Keratinocyte (primary cell): ENCODE results near the gene SYF2.
"Not testable (repeated sequence)": the region's sequence is repeated elsewhere in the genome, so short reads cannot be mapped to it uniquely, and the experiment has no call there.

ENCODE experiments used
- EZH2 ChIP-seq: IDR thresholded peaks from one replicate; pipeline ENCODE4 v1.6.1; 2012; ENCODE audit warnings: inconsistent platforms, mild to moderate bottlenecking, low read length, moderate library complexity
- TF ChIP-seq, protein P1 (sequence below), 3 experiments: IDR thresholded peaks in 1 of 3; conservative IDR thresholded peaks in 1 of 3; optimal IDR thresholded peaks in 1 of 3; 2 replicates in 2 of 3; 3 replicates in 1 of 3; pipeline versions ENCODE3 to v1.5.1; 2011; ENCODE audit warnings: low read length in 3 of 3, mild to moderate bottlenecking in 3 of 3, moderate library complexity in 2 of 3, control low read depth in 1 of 3, inconsistent platforms in 1 of 3; ENCODE audit not compliant: insufficient read depth in 2 of 3; ENCODE audit errors: extremely low read depth in 1 of 3

DNA sequence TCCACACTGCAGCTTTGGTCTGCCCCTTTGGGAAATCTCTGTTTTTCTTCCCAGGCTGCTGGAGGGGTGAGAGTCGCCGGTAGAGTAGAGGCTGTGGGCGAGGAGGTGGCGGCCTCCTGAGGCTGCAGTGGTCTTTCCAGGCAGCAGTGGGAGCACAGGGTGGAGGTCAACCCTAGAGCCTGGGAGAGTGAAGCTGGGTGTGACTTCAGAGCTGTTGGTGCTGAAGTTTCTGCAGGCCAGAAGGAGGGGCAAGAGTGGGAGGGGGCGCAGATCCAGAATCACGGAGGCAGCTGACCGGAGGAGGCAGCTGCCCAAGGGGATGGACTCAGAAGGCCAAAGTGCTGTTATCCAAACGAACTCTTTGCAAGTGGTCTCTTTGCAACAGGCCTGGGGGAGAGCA, 46.5 kb upstream of the SYF2 start:
- TF ChIP-seq, protein P1, sequence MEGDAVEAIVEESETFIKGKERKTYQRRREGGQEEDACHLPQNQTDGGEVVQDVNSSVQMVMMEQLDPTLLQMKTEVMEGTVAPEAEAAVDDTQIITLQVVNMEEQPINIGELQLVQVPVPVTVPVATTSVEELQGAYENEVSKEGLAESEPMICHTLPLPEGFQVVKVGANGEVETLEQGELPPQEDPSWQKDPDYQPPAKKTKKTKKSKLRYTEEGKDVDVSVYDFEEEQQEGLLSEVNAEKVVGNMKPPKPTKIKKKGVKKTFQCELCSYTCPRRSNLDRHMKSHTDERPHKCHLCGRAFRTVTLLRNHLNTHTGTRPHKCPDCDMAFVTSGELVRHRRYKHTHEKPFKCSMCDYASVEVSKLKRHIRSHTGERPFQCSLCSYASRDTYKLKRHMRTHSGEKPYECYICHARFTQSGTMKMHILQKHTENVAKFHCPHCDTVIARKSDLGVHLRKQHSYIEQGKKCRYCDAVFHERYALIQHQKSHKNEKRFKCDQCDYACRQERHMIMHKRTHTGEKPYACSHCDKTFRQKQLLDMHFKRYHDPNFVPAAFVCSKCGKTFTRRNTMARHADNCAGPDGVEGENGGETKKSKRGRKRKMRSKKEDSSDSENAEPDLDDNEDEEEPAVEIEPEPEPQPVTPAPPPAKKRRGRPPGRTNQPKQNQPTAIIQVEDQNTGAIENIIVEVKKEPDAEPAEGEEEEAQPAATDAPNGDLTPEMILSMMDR (optimal IDR thresholded peaks at IDR 0.05 in 1 of 3, IDR thresholded peaks at IDR 0.05 in 1 of 3, conservative IDR thresholded peaks at IDR 0.05 in 1 of 3; ENCODE audit: extremely low read depth in 1 of 3, insufficient read depth in 2 of 3, low read length in 3 of 3) = not testable (repeated sequence)
- TF ChIP-seq EZH2 = not testable (repeated sequence)
